ENCODE measurements around the gene COPZ2.
"Not testable (repeated sequence)": the region's sequence is repeated elsewhere in the genome, so short reads cannot be mapped to it uniquely, and the experiment has no call there.

The COPZ2 gene, protein sequence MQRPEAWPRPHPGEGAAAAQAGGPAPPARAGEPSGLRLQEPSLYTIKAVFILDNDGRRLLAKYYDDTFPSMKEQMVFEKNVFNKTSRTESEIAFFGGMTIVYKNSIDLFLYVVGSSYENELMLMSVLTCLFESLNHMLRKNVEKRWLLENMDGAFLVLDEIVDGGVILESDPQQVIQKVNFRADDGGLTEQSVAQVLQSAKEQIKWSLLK

DNA sequence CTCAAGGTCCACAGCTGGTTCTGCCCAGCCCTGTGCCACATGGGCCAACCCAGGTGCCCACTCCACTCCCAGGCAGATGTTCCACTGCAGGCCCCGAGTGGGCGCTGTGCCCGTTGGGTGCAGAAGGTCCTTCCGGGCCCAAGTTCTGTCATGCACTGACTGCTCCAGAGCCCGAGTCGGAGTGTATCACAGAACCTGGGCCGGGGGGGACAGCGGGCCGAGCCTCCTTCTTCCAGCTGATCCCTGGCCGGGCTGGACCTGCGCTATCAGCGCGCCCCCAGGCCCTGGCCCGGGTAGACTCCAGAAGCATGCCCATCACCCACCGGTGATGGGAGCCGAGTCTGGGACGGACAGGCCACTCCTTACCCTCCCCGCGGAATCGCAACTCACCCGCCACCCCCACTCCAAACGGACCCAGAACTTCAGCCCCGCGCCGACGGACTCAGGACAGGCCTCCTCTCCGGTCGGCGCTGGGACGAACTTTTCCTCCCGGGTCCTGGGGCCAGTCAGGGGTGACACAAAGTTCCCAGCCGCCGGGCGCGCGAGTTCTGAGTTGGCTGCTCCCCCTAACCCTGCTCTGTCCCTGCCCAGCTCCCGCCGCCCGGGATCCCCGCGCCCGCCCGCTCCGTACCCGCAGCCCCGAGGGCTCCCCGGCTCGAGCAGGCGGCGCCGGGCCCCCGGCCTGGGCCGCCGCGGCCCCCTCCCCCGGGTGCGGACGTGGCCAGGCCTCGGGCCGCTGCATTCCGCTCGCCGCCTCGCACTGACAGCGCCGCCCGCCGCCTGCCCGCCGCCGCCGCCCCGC, at the start of gene COPZ2:
Gene COPZ2, minus strand, starts transcription at position 762 of the 802 bp plus-strand sequence. Its CDS starts 20 bp downstream, at position 742.
- no peak for DNase-seq (ENCODE audit: low read depth)

DNA sequence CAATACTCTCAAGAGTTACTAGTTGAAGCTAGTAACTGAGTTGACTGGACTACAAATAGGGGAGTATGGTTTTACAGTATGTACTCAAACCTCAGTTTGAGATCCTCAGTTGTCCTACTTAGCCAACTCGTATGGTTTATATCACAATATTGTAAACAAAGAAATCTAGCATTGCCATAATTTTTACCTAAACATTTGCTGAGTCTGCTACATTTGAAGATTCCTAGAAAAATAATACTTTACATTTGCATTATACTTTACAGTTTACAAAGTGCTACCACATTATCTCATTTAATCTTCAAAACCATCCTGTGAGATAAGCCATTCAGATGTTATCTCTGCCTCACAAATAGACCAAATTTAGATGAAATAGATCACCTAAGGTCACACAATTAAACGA, 47.3 kb upstream of the COPZ2 start:
- no peak for DNase-seq (ENCODE audit: low read depth)

DNA sequence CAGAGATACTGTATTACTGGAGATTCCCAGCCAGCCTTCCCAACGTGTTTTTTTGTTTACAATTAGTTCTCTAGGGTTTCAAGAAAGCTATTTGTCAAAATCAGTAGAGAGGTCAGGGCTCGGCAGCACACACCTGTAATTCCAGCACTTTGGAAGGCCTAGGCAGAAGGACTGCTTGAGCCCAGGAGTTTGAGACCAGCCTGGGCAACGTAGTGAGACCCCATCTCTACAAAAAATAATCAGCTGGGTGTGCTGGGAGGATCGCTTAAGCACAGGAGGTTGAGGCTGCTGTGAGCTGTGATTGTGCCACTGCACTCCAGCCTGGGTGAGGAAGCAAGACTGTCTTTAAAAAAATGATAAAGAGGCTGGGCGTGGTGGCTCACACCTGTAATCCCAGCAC, 44.3 kb upstream of the COPZ2 start:
- DNase-seq (ENCODE audit: low read depth), result no peak

DNA sequence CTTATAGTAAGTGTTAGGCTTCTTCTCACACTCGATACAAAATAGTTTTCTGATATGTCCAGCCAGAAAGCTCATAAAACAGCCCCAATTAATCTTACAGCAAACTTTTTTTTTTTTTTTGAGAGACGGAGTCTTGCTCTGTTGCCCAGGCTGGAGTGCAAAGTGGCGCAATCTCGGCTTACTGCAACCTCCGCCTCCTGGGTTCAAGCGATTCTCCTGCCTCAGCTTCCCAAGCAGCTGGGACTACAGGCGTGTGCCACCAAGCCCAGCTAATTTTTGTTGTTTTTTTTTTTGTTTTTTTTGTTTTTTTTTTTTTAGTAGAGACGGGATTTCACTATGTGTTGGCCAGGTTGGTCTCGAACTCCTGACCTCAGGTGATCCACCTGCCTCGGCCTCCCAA, 39.6 kb upstream of the COPZ2 start:
- not testable (repeated sequence) for DNase-seq (ENCODE audit: low read depth)

DNA sequence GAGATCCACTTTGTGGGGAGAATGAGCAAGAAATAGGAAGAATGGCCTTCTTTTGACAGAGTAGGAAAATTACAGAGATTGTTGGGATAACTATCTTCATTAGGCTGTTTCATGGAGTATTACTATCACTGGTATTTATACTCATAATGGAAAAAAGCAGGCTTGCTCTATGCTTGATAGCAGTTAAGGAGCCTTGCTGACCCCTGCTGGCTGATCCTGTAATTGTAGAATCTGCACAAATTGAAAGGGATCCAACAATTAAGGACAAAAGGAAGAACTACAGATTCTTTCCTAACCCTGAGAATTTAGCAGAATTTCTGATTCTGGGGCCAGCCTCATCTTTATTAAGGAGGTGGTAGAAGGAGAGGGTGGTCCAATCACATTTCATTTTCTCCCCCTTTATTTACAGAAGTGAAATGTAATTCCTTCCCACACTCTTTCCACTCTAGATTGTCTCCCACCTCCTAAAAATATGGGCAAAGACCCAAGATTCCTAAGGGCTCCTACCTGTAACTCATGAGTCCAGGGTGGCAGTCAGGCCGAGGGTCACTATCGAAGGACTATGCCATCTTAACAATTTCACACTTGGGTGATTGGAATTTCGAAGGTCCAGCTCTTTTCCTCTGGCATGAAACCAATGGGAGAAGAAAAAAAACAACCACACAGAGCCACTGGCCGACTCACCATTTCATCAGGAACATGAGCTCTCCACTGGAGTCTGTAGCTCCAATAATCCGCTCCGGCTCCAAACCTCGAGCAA, 36.9 kb upstream of the COPZ2 start:
- peak; percentile 55 for DNase-seq (ENCODE audit: low read depth)

DNA sequence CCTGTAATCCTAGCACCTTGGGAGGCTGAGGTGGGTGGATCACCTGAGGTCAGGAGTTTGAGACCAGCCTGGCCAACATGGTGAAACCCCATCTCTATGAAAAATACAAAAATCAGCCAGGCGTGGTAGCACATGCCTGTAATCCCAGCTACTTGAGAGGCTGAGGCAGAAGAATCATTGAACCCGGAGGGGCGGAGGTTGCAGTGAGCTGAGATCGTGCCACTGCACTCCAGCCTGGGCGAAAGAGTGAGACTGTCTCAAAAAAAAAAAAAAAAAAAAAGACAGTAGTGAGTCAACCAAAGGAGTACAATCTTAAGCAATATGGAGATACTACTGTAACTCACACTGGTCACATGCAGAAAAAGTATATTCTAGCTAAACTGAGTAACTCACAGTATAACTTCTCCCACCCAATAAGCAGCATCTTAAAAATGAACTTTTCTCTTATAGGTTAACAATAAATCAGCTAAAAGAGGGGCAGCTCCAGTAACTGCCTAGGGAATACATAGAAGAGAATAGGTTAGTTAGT, 36.0 kb upstream of the COPZ2 start:
- DNase-seq (ENCODE audit: low read depth), result not testable (repeated sequence)

DNA sequence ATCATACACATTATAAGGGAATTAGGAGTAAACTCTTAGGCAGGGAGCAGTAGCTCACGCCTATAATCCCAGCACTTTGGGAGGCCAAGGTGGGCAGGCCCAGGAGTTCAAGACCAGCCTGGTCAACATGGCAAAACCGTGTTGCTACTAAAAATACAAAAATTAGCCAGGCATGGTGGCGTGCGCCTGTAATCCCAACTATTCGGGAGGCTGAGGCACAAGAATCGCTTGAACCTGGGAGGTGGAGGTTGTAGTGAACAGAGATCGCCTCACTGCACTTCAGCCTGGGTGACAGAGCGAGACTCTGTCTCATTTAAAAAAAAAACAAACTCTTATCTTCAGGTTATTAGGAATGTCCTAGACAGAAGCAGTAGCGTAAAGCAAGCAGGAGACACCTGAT, 35.2 kb upstream of the COPZ2 start:
- not testable (repeated sequence) for DNase-seq (ENCODE audit: low read depth)

DNA sequence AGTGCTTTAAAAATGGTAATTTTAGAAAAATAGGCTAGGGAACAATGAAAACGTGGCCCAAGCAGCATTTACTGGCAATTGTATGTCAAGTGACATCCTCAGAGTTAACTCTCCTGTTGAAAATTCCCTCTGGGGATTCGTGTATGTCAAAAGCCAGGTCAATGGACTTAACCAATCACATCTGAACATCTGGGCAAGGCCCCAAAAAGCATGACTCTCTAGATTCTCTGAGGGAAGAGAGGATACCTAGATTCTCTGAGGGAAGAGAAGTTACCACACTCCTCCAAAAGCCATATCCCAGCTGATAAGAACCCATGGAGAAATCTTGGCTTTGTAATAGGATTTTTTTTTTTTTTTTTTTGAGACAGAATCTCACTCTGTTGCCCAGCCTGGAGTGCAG, 34.1 kb upstream of the COPZ2 start:
- no peak for DNase-seq (ENCODE audit: low read depth)

DNA sequence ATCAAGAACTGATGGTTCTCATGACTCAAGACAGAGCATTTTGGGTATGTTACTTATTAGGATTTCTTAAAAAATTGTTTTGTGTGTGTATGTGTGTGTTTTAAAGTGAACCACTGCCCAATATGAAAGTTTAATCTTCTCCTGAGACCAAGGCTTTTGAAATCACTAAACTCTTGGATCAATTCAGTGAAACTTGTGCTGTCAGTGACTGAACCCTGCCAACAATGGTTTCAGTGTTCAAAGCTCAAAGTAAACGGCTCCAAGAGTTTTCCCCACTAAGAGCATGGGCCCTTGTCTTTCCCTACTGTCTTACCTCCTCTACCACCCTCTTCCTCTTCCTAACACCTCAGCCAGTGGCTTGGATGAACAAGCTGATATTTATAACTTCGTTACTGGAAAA, 32.6 kb upstream of the COPZ2 start:
- no peak for DNase-seq (ENCODE audit: low read depth)

DNA sequence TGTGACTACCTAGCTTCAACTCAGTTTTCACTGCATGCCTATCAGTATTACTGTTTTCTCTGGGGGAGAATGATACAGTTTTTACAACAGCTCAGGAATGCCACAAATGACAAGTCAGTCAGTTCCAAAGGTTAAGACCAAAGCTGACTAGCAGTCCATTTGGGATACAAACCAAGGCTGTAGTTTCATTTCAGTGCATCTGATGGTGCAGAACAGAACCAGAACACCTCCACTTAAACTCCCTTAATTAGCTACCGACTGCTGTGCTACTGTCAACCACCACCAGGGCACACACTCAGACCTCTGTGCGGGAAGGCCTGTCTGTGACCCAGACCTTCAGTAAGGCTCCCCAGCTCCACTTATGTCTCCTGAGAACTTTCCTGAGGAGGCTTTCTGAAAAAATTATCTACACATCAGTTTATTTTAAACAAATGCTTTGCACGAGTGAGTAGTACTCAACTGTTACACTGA, 30.9 kb upstream of the COPZ2 start:
- DNase-seq (ENCODE audit: low read depth), result no peak

DNA sequence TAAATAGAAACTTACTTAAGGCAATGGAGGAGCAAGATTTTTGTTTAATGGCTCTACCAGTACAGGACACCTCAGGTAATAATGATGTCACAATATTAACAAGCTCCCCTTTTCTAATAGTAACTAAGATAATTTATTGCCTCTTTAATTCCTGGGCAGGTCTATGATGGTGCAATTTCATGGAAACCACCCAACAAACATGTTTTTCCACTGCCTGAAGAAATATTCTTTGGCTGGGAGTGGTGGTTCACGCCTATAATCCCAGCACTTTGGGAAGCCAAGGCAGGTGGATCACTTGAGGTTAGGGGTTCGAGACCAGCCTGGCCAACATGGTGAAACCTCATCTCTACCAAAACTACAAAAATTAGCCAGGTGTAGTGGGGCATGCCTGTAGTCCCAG, 30.2 kb upstream of the COPZ2 start:
- not testable (repeated sequence) for DNase-seq (ENCODE audit: low read depth)

DNA sequence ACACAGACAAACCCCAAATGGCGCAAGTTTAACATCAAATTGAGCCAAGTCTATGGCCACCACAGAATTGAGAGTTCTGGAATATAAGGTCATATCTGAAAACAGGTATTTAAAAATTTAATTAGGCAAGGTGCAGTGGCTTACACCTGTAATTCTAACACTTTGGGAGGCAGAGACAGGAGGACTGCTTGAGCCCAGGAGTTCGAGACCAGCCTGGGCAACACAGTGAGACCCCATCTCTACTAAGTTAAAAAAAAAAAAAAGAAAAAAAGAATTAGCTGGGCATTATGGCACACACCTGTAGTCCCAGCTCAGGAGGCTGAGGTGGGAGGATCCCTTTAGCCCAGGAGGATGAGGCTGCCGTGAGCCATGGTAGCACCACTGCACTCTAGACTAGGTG, 29.6 kb upstream of the COPZ2 start:
- no peak for DNase-seq (ENCODE audit: low read depth)

DNA sequence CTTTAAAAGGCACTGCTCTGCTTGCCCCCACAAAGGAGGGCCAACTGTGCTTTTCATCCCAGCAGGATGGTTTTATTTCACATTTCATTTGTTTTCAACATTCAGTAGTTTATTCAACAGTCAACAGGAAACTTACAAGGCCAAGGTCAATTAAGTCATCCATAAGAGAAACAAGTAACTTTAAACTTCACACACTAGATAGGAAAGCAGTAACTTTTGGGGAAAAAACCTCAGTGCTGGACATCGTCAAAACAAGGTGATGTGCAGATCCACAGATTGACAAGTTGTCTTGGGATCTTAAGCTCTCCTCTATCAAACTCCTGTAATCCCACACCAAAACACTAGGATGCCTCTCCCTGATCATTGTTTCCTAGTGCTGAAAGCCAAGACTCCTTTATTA, 29.1 kb upstream of the COPZ2 start:
- DNase-seq (ENCODE audit: low read depth), result no peak

DNA sequence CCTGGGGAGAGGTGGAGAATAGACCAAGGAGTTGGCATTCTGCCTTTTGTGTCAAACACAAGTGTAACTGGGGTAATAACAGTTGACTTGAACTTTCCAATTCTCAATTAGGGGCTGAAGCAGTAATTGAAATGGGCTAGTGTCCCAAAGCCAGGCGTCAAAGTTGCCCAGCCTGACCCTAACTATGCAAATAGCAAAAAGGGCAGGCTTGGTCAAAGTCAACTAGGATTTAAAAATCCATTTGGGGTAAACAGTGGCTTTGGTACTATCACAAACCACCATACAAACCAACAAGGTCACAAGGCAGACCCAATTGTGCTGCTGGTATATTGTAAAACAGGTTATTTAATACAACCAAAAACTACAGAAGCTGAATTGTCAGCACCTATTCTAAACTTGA, 28.6 kb upstream of the COPZ2 start:
- no peak for DNase-seq (ENCODE audit: low read depth)

DNA sequence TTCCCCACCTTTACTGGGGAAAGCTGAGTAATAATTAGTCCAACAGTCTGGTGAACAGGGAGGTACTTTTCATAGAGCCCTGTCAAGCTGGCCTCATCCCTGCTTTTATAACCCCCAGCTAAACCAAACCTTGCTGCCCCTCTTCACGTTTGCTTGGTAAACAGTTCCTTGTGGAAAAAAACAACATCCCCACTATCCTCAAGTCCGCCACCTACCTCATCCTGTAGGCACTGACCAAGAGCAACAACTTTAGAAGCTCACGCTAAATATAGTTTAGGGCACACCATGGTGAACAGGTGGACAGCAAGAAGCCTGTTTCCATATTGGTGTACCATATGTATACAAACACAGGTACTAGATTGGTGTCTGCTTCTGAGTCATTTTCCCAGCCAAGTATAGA, 27.0 kb upstream of the COPZ2 start:
- no peak for DNase-seq (ENCODE audit: low read depth)

DNA sequence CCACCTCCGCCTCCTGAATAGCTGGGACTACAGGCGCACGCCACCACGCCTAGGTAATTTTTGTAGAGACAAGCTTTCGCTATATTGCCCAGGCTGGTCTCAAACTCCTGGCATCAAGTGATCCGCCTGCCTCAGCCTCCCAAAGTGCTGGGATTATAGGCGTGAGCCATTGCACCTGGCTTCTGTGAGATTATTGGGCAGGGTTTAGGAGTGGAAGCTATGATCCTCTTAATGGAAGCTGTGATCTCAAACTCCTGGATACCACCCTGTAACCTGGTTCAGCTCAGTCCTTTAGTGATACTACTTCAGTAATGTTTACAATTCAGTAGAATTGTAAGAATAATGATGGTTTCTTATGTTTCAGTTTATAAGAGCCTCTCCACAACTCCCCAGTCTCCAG, 24.7 kb upstream of the COPZ2 start:
- no peak for DNase-seq (ENCODE audit: low read depth)

DNA sequence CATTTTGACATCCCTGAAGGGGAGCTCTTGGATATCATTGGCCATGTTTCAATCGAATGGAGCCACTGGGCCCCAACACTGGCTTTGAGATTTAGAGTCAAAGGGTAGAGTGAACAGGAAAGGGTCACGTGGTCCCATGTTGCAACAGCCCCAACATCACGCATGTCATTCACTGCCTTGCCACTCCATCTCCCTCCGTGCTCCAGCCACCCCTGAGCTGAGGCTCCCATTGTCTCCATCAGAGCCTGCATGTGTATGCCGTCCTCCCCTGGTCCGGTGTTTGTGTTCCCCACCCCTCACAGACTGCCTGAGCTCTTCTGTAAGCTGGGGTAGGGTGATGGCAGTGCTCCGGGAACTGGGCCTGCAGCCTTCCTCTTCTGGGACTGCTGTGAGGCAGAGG, 22.7 kb upstream of the COPZ2 start:
- no peak for DNase-seq (ENCODE audit: low read depth)

DNA sequence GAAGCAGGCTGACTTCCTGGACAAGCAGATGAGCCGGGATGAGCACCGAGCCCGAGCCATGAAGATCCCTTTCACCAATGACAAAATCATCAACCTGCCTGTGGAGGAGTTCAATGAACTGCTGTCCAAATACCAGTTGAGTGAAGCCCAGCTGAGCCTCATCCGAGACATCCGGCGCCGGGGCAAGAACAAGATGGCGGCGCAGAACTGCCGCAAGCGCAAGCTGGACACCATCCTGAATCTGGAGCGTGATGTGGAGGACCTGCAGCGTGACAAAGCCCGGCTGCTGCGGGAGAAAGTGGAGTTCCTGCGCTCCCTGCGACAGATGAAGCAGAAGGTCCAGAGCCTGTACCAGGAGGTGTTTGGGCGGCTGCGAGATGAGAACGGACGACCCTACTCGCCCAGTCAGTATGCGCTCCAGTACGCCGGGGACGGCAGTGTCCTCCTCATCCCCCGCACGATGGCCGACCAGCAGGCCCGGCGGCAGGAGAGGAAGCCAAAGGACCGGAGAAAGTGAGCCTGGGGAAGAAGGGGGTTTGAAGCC, 21.6 kb upstream of the COPZ2 start:
- no peak for DNase-seq (ENCODE audit: low read depth)

DNA sequence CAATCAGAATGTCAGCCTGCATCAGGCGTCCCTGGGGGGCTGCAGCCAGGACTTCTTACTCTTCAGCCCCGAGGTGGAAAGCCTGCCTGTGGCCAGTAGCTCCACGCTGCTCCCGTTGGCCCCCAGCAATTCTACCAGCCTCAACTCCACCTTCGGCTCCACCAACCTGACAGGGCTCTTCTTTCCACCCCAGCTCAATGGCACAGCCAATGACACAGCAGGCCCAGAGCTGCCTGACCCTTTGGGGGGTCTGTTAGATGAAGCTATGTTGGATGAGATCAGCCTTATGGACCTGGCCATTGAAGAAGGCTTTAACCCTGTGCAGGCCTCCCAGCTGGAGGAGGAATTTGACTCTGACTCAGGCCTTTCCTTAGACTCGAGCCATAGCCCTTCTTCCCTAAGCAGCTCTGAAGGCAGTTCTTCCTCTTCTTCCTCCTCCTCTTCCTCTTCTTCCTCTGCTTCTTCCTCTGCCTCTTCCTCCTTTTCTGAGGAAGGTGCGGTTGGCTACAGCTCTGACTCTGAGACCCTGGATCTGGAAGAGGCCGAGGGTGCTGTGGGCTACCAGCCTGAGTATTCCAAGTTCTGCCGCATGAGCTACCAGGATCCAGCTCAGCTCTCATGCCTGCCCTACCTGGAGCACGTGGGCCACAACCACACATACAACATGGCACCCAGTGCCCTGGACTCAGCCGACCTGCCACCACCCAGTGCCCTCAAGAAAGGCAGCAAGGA, 21.0 kb upstream of the COPZ2 start:
- no peak for DNase-seq (ENCODE audit: low read depth)

DNA sequence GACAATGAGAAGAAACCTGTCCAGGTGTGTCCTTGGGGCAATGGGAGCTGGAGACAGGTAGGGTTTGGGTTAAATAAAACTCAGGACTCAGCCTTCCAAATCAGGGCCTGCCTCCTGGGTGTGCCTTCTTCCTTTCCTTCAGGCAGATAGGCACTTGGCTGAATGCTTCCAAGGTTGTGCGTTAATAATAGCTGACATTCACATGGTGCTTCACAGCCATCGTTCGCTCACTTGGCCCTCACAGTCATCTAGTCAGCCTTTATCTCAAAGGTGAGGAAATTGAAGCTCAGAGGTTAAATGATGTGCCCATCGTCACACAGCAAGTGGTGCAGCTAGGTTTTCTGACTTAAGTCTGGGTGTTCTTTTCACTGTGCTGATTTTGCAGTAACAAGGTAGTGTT, 20.0 kb upstream of the COPZ2 start:
- DNase-seq (ENCODE audit: low read depth), result no peak

DNA sequence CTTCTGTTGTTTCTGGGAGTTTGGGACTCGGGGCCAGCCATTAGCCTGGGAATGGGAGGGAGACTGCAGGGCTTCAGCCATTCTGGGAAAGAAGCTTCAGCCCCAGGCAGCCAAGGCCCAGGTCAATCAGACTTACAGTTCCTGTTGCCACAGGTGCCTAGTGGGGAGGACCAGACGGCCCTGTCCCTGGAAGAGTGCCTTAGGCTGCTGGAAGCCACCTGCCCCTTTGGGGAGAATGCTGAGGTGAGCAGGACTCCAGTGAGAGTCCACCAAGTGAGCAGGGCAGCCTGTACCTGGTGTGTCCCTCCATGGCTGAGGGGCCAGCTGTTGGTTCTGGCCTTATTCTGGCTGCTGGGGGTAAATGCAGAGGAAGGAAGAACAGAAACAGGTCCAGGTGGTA, 19.3 kb upstream of the COPZ2 start:
- DNase-seq (ENCODE audit: low read depth), result no peak

DNA sequence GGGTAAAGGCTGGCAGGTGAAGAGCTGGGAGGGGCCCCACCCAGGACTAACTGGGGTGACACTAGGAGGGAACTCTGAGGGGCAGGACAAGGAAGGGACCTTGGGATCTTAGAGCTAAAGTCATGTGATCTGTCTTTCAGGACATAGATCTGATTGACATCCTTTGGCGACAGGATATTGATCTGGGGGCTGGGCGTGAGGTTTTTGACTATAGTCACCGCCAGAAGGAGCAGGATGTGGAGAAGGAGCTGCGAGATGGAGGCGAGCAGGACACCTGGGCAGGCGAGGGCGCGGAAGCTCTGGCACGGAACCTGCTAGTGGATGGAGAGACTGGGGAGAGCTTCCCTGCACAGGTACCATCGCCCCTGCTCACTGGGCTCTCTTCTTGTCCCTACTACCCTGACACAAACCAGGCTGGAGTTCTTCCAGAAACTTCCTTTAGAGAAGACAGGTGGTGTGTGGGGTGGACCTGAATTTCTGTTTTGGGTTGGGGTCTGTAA, 18.7 kb upstream of the COPZ2 start:
- DNase-seq (ENCODE audit: low read depth), result no peak

Data from activated T-cell treated with anti-CD3 and anti-CD28 coated beads for 24 hours (primary cell).